Endothelial cell of umbilical vein (primary cell): ENCODE results near the gene DUSP10. TPM values are rescaled to one million over a fixed set of nuclear protein-coding genes. Genes with fewer than 3 reads are reported as not detected.

Experiments used
- BruUV-seq: library from RNA; stranded (reverse); fragments of 400-500 nt; replicated peaks from 2 replicates; lab custom pipeline; 2021; lab: Mats Ljungman, UMichigan
- CTCF ChIA-PET: fragments of 300-600, 350-600 bp; sonication (Branson Sonifier 250); formaldehyde crosslinking; loops from one replicate; lab custom pipeline; 2021; ENCODE audit warnings: antibody characterized with exemption, inconsistent platforms; lab: Charles Lee
- POLR2A ChIA-PET: fragments of 300-600, 350-600 bp; sonication (Branson Sonifier 250); formaldehyde crosslinking; loops from one replicate; lab custom pipeline; 2021; ENCODE audit warnings: antibody characterized with exemption, inconsistent platforms; lab: Charles Lee
- DNase-seq: peaks from one replicate; pipeline ENCODE4 v3.0.0-alpha.2; 2011; ENCODE audit warnings: low read depth, low spot score
- FAIRE-seq: peaks from 2 replicates; lab custom pipeline; 2011; peaks lifted over from hg19 to GRCh38; lab: Jason Lieb, UNC
- H2AFZ ChIP-seq: 2 replicates; pipeline ENCODE4 v1.6.0; 2012; ENCODE audit warnings: low read depth, low read length, control low read depth, inconsistent platforms
- H3K27ac ChIP-seq: 2 replicates; pipeline ENCODE4 v1.5.1; 2011; ENCODE audit warnings: low read depth, mild to moderate bottlenecking, control low read depth, low read length, moderate library complexity; ENCODE audit not compliant: insufficient read depth
- H3K27me3 ChIP-seq, 2 experiments: 2 replicates each; pipeline versions ENCODE4 v1.6.0 to v1.6.1; 2011; ENCODE audit warnings: low read length in 2 of 2, mixed read lengths in 1 of 2; ENCODE audit not compliant: control insufficient read depth in 2 of 2, insufficient read depth in 2 of 2
- H3K36me3 ChIP-seq, 2 experiments: 2 replicates in 1 of 2; 3 replicates in 1 of 2; pipeline ENCODE4 v1.5.1; 2011; ENCODE audit warnings: low read length in 2 of 2, mild to moderate bottlenecking in 1 of 2, moderate library complexity in 1 of 2; ENCODE audit not compliant: control insufficient read depth in 2 of 2, insufficient read depth in 2 of 2; ENCODE audit errors: extremely low read depth in 1 of 2
- H3K4me1 ChIP-seq: 3 replicates; pipeline ENCODE4 v1.5.1; 2011; ENCODE audit warnings: mild to moderate bottlenecking, low read length; ENCODE audit not compliant: control insufficient read depth, insufficient read depth; ENCODE audit errors: extremely low read depth
- H3K4me2 ChIP-seq: 2 replicates; pipeline ENCODE4 v1.6.1; 2011; ENCODE audit warnings: low read length, control low read depth, mixed read lengths; ENCODE audit not compliant: insufficient read depth
- H3K4me3 ChIP-seq, 3 experiments: fragments of 200-600 bp in 1 of 3; sonication (generic), shearing (Covaris generic) in 1 of 3; replicated peaks in 1 of 3; 2 replicates each; pipeline ENCODE4 v1.5.1; 2011 to 2016; ENCODE audit warnings: control low read depth in 3 of 3, low read length in 3 of 3, mild to moderate bottlenecking in 2 of 3, inconsistent platforms in 1 of 3, low read depth in 1 of 3, moderate library complexity in 1 of 3; ENCODE audit not compliant: insufficient read depth in 1 of 3
- H3K79me2 ChIP-seq: 2 replicates; pipeline ENCODE4 v1.6.0; 2012; ENCODE audit warnings: low read length, inconsistent platforms; ENCODE audit not compliant: control insufficient read depth, insufficient read depth
- H3K9ac ChIP-seq: replicated peaks from 2 replicates; pipeline ENCODE3; 2011; ENCODE audit warnings: low read length, control low read depth; ENCODE audit not compliant: insufficient read depth; ENCODE audit errors: extremely low read depth
- H3K9me1 ChIP-seq: replicated peaks from 3 replicates; pipeline ENCODE4 v1.6.0; 2011; ENCODE audit warnings: mild to moderate bottlenecking, low read length; ENCODE audit not compliant: control insufficient read depth, insufficient read depth; ENCODE audit errors: extremely low read depth
- H3K9me3 ChIP-seq: replicated peaks from 2 replicates; pipeline ENCODE4 v1.5.1; 2012; ENCODE audit warnings: low read length, inconsistent platforms; ENCODE audit not compliant: control insufficient read depth, insufficient read depth
- H4K20me1 ChIP-seq: replicated peaks from 2 replicates; pipeline ENCODE3; 2011; ENCODE audit warnings: mild to moderate bottlenecking, low read length; ENCODE audit not compliant: control insufficient read depth, insufficient read depth; ENCODE audit errors: extremely low read depth
- EZH2 ChIP-seq: IDR thresholded peaks from 2 replicates; pipeline ENCODE4 v1.6.1; 2012; ENCODE audit warnings: borderline replicate concordance, low read depth, mild to moderate bottlenecking, moderate library complexity, low read length, inconsistent platforms; ENCODE audit not compliant: severe bottlenecking
- GATA2 ChIP-seq: IDR thresholded peaks from 2 replicates; pipeline ENCODE4 v1.7.0; 2011; ENCODE audit warnings: low read depth, mild to moderate bottlenecking, moderate library complexity, mixed read lengths, low read length; ENCODE audit not compliant: insufficient read length, insufficient read depth
- POLR2AphosphoS5 ChIP-seq: IDR thresholded peaks from 2 replicates; pipeline ENCODE4 v1.6.1; 2012; ENCODE audit warnings: low read depth, mild to moderate bottlenecking, control low read depth, low read length, moderate library complexity; ENCODE audit not compliant: insufficient read depth
- dilution Hi-C: fragments of 300-500 bp; cut with MboI; formaldehyde crosslinking; loops from one replicate; pipeline ENCODE4 v1.15.0; 2019; ENCODE audit warnings: low sequenced_read_pairs; ENCODE audit not compliant: extremely low pct_ligation_motif_present
- intact Hi-C: fragments of 100-400 bp; cut with micrococcal nuclease; formaldehyde crosslinking; loops from one replicate; pipeline ENCODE4 v1.10.0; 2022
- polyA plus RNA-seq, 4 experiments: library from polyadenylated mRNA; depleted of rRNA in 3 of 4; stranded (reverse) in 3 of 4; unstranded in 1 of 4; fragments of >200 nt; gene quantifications; 2 replicates each; pipeline versions ENCODE4 v1.2.1 to v1.2.3, GENCODE V29; 2011 to 2012; ENCODE audit warnings: missing spikeins in 1 of 4
- total RNA-seq: library from RNA; stranded (reverse); gene quantifications from 2 replicates; pipeline ENCODE4 v1.2.3, GENCODE V29; 2021
- TF ChIP-seq, protein P1 (sequence below), 2 donors: IDR thresholded peaks; 1 replicate in 1 of 2; 2 replicates in 1 of 2; pipeline ENCODE4 v1.5.1; 2011; ENCODE audit warnings: low read length in 2 of 2, mild to moderate bottlenecking in 2 of 2, moderate library complexity in 2 of 2, control low read depth in 1 of 2, inconsistent platforms in 1 of 2, low read depth in 1 of 2; ENCODE audit not compliant: insufficient read depth in 1 of 2; ENCODE audit errors: extremely low read depth in 1 of 2

The DUSP10 gene
- total and polyA plus RNA-seq, 2 donors (not counting 3 experiments of a cell fraction or from before 2014, with no cell fraction given), result 1.6 to 1.9 TPM

DNA sequence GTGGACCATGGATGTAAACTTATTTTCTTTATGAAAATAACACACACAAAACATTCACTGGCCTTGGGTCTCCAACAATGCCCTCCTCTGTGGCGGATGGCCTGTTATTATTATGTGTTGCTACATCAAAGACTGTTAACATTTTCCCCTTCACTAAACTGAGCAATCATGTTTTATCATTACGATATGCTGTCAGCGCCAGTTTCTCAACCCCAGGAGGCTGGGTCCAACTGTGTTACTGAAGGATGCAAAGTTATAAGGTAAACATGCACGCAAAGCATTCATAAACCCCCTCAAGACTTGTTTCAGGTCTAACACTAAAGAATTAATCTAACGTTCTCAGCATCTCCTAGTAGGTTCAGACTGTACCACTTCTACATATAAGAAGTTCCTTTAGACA lies 6.0 kb upstream of the DUSP10 start:
- Histone ChIP-seq H3K4me3 (no peak overlapping the region), H3K4me1 (peaks cover 6% of the 10 kb centered on the region), H4K20me1 (no peaks in the 10 kb centered on the region), H2AFZ (no peak overlapping the region), H3K79me2 (no peaks in the 10 kb centered on the region), H3K9ac (no peak overlapping the region), H3K27ac (no peak overlapping the region), H3K9me3 (no peaks in the 10 kb centered on the region), H3K4me2 (no peak overlapping the region), H3K9me1 (no peaks in the 10 kb centered on the region), H3K27me3 (peaks cover 0 to 1% of the 10 kb centered on the region in 2 experiments), H3K36me3 (no peaks in the 10 kb centered on the region)
- DNase-seq (no peak), FAIRE-seq (no peak)
- no TSS peak for BruUV-seq
- intact Hi-C loops (loop anchor here (10.0 kb wide), 1 partner anchor 713 kb away; no protein-coding TSS in a partner anchor), dilution Hi-C loops (no loop called here)
- no peak for TF ChIP-seq EZH2
- ChIA-PET CTCF (no interaction called here), POLR2A (interaction anchor here (0.6 kb wide), 1 partner anchor 14 kb away, joined by 3 read pairs; no protein-coding TSS in a partner anchor)

DNA sequence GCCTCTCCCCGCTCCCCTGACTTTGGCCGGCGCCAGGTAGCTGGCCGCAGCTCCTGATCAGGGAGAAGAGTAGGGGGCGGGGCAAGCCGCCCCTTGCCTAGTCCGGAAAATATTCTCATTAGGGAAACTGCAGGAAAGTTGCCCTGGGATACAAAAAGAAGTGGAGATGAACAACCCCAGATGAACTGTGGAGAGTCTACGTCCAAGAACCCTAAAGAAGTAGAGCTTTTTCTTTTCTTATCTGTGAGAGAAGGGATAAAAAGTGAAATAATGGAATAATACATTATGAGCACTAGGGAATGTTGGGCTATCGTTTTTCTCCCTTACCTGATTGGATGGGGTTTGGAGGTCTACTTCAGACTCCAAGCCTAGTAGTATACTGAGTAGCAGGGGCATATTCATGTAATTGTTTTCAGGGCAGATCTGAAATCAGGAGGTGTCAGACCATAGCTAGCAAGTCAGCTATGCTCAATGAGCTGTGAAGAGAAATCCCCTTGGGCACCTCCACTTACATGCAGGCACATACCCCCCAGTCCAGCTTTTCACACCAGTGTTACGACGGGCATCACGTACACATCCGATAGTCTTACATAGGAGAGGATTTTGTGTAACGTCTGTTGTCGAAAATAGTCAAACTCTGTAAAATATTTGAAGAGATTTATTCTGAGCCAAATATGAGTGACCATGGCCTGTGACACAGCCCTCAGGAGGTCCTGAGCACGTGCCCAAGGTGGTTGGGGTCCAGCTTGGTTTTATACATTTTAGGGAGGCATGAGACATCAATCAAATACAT lies 1.7 kb upstream of the DUSP10 start:
- ChIA-PET CTCF (interaction anchor here (0.8 to 3.5 kb wide), 13 partner anchors 12 to 480 kb away, joined by 3 to 13 read pairs (median 4); no protein-coding TSS in a partner anchor), POLR2A (no interaction called here)
- H3K4me2 ChIP-seq, result peak overlapping the region; percentile 82
- FAIRE-seq (peak; percentile 66), DNase-seq (peak; percentile 30)
- H3K27ac ChIP-seq, result peak overlapping the region; percentile 94
- no peak for TF ChIP-seq POLR2AphosphoS5
- TF ChIP-seq GATA2, result no peak
- TF ChIP-seq EZH2, result no peak
- TF ChIP-seq, protein P1, sequence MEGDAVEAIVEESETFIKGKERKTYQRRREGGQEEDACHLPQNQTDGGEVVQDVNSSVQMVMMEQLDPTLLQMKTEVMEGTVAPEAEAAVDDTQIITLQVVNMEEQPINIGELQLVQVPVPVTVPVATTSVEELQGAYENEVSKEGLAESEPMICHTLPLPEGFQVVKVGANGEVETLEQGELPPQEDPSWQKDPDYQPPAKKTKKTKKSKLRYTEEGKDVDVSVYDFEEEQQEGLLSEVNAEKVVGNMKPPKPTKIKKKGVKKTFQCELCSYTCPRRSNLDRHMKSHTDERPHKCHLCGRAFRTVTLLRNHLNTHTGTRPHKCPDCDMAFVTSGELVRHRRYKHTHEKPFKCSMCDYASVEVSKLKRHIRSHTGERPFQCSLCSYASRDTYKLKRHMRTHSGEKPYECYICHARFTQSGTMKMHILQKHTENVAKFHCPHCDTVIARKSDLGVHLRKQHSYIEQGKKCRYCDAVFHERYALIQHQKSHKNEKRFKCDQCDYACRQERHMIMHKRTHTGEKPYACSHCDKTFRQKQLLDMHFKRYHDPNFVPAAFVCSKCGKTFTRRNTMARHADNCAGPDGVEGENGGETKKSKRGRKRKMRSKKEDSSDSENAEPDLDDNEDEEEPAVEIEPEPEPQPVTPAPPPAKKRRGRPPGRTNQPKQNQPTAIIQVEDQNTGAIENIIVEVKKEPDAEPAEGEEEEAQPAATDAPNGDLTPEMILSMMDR (IDR thresholded peaks at IDR 0.05; ENCODE audit: extremely low read depth in 1 of 2, insufficient read depth in 1 of 2, low read depth in 1 of 2, low read length in 2 of 2), result no peak
- peaks cover 13% of the 10 kb centered on the region for H3K4me1 ChIP-seq
- no peaks in the 10 kb centered on the region for H3K9me1 ChIP-seq
- H3K79me2 ChIP-seq, result no peaks in the 10 kb centered on the region
- H3K36me3 ChIP-seq, result no peaks in the 10 kb centered on the region
- peak overlapping the region; percentile 26 to 67 (median 59) for H3K4me3 ChIP-seq
- no peaks in the 10 kb centered on the region for H3K9me3 ChIP-seq
- H3K9ac ChIP-seq, result peak overlapping the region; percentile 91
- BruUV-seq, result no TSS peak
- dilution Hi-C loops (no loop called here), intact Hi-C loops (loop anchor here (2.0 to 10.0 kb wide), 8 partner anchors 71 to 933 kb away; no protein-coding TSS in a partner anchor)
- peaks cover 7 to 12% of the 10 kb centered on the region in 2 experiments for H3K27me3 ChIP-seq
- no peaks in the 10 kb centered on the region for H4K20me1 ChIP-seq
- H2AFZ ChIP-seq, result peak overlapping the region; percentile 80
